Measurements from ENCODE around the gene TNK1. TPM values are rescaled to one million over a fixed set of nuclear protein-coding genes. Genes with fewer than 3 reads are reported as not detected.

TNK1 gene
- total and polyA plus RNA-seq, 9 of the 15 experiments (the other 6 are each of a cell fraction or from before 2014, with no cell fraction given), result 0.28 to 5.2 (median 2.1) TPM

GRCh38 chr17:7382901-7383300, 2.0 kb downstream of the TNK1 start:
- Histone ChIP-seq H2AFZ (ENCODE audit: low read depth, low read length) (no peak overlapping the region), H3K4me3 (no peak overlapping the region), H3K4me2 (ENCODE audit: insufficient read depth, low read length) (no peak overlapping the region), H3K9me3 (replicated peaks; ENCODE audit: control insufficient read depth, insufficient read depth, low read depth, low read length) (peaks cover 2% of the 10 kb centered on the region; the same call in 1 of the 2 replicates), H3K4me1 (replicated peaks in 1 of 2; ENCODE audit: control insufficient read depth in 2 of 2, insufficient read depth in 2 of 2, low read length in 2 of 2) (peaks cover 8 to 18% of the 10 kb centered on the region in 2 experiments; a peak in 4 of 5 replicates), H3K9me1 (ENCODE audit: control insufficient read depth, insufficient read depth, low read length) (no peaks in the 10 kb centered on the region), H3K79me2 (ENCODE audit: control insufficient read depth, insufficient read depth, low read length) (no peaks in the 10 kb centered on the region; the same call in 2 of the 3 replicates), H3K27ac (ENCODE audit: extremely low read depth, low read depth, low read length) (no peak overlapping the region), H3K36me3 (ENCODE audit: control insufficient read depth, insufficient read depth, low read length) (no peaks in the 10 kb centered on the region), H3K9ac (ENCODE audit: insufficient read depth in 1 of 2, low read depth in 2 of 2, low read length in 2 of 2) (no peak overlapping the region), H3K27me3 (ENCODE audit: control insufficient read depth in 2 of 2, insufficient read depth in 2 of 2, low read length in 2 of 2) (no peaks in the 10 kb centered on the region), H4K20me1 (replicated peaks; ENCODE audit: control insufficient read depth, insufficient read depth, low read length) (no peaks in the 10 kb centered on the region)
- DNase-seq (ENCODE audit: extremely low read depth in 1 of 4, low spot score in 3 of 4) (no peak), ATAC-seq (no peak), FAIRE-seq (no peak)
- WGBS (ENCODE audit: insufficient coverage, low coverage, missing lambda C conversion rate), result 75% methylated on average over 4 of the region's 10 CpGs
- in situ Hi-C loops (cut with MboI) (no loop called here), intact Hi-C loops (cut with micrococcal nuclease) (no loop called here)
- ChIA-PET CTCF (ENCODE audit: low intra/inter-chr PET ratio) (no interaction called here), POLR2A (interaction anchor here (0.6 kb wide), 1 partner anchor 49 kb away, joined by 3 read pairs; no protein-coding TSS in a partner anchor)
- no TSS peak for BruUV-seq (replicated peaks)
- TF ChIP-seq HNRNPUL1 (IDR thresholded peaks at IDR 0.05; ENCODE audit: low read length), result no peak

GRCh38 chr17:7383371-7383741, 2.5 kb downstream of the TNK1 start:
- DNase-seq (ENCODE audit: extremely low read depth in 1 of 4, low spot score in 3 of 4) (no peak), FAIRE-seq (no peak), ATAC-seq (no peak)
- Histone ChIP-seq H3K36me3 (ENCODE audit: control insufficient read depth, insufficient read depth, low read length) (no peaks in the 10 kb centered on the region), H4K20me1 (replicated peaks; ENCODE audit: control insufficient read depth, insufficient read depth, low read length) (no peaks in the 10 kb centered on the region), H3K9me1 (ENCODE audit: control insufficient read depth, insufficient read depth, low read length) (no peaks in the 10 kb centered on the region), H3K79me2 (ENCODE audit: control insufficient read depth, insufficient read depth, low read length) (no peaks in the 10 kb centered on the region; the same call in 2 of the 3 replicates), H3K4me3 (no peak overlapping the region), H3K4me2 (ENCODE audit: insufficient read depth, low read length) (no peak overlapping the region), H3K9me3 (replicated peaks; ENCODE audit: control insufficient read depth, insufficient read depth, low read depth, low read length) (peaks cover 2% of the 10 kb centered on the region; the same call in 1 of the 2 replicates), H3K27ac (ENCODE audit: extremely low read depth, low read depth, low read length) (no peak overlapping the region), H3K27me3 (ENCODE audit: control insufficient read depth in 2 of 2, insufficient read depth in 2 of 2, low read length in 2 of 2) (no peaks in the 10 kb centered on the region), H3K9ac (ENCODE audit: insufficient read depth in 1 of 2, low read depth in 2 of 2, low read length in 2 of 2) (no peak overlapping the region), H2AFZ (ENCODE audit: low read depth, low read length) (no peak overlapping the region), H3K4me1 (replicated peaks in 1 of 2; ENCODE audit: control insufficient read depth in 2 of 2, insufficient read depth in 2 of 2, low read length in 2 of 2) (peaks cover 8 to 18% of the 10 kb centered on the region in 2 experiments; a peak in 4 of 5 replicates)
- in situ Hi-C loops (cut with MboI), result no loop called here
- BruUV-seq (replicated peaks), result no TSS peak
- 94% methylated on average over 5 of the region's 11 CpGs for WGBS (ENCODE audit: insufficient coverage, low coverage, missing lambda C conversion rate)
- ChIA-PET POLR2A (no interaction called here), CTCF (ENCODE audit: low intra/inter-chr PET ratio) (no interaction called here)
- intact Hi-C loops (cut with micrococcal nuclease), result no loop called here
- TF ChIP-seq ZBTB34 (CRISPR knock-in tag; IDR thresholded peaks at IDR 0.05), result no peak
- TF ChIP-seq ATF3 (IDR thresholded peaks at IDR 0.05), result no peak
- no peak for TF ChIP-seq ATF3 (CRISPR knock-in tag; conservative IDR thresholded peaks at IDR 0.05)
- no peak for TF ChIP-seq ZNF583 (CRISPR knock-in tag; IDR thresholded peaks at IDR 0.05)
- TF ChIP-seq ZNF512 (tag; IDR thresholded peaks at IDR 0.05), result no peak
- no peak for TF ChIP-seq CC2D1A (IDR thresholded peaks at IDR 0.05)
- TF ChIP-seq ZNF444 (CRISPR knock-in tag; IDR thresholded peaks at IDR 0.05), result no peak
- no peak for TF ChIP-seq MYC (IDR thresholded peaks at IDR 0.05; ENCODE audit: low read depth, low read length)
- no peak for TF ChIP-seq MYC (CRISPR knock-in tag; IDR thresholded peaks at IDR 0.05; ENCODE audit: borderline replicate concordance, low read depth)
- no peak for TF ChIP-seq IRF1 (CRISPR knock-in tag; IDR thresholded peaks at IDR 0.05; ENCODE audit: borderline replicate concordance)
- no peak for TF ChIP-seq WHSC1 (IDR thresholded peaks at IDR 0.05; ENCODE audit: low read length)
- TF ChIP-seq SMARCE1 (IDR thresholded peaks at IDR 0.05), result no peak
